Parathyroid adenoma (tissue), 2 donors: Measurements from ENCODE around the gene FUS.

Experiments used
- H2AFZ ChIP-seq: fragments of 300-600 bp; sonication (generic); one replicate; pipeline ENCODE4 v1.7.0; 2017; ENCODE audit warnings: antibody characterized with exemption, mild to moderate bottlenecking
- H3K27ac ChIP-seq: fragments of 300-600 bp; sonication (generic); one replicate; pipeline ENCODE4 v1.7.0; 2017
- H3K27me3 ChIP-seq: fragments of 300-600 bp; sonication (generic); one replicate; pipeline ENCODE4 v1.7.0; 2017; ENCODE audit warnings: low read length; ENCODE audit not compliant: control insufficient read depth, insufficient read depth
- H3K36me3 ChIP-seq: fragments of 300-600 bp; sonication (generic); one replicate; pipeline ENCODE4 v1.7.0; 2017; ENCODE audit warnings: low read length; ENCODE audit not compliant: control insufficient read depth, insufficient read depth
- H3K4me1 ChIP-seq: fragments of 300-600 bp; sonication (generic); one replicate; pipeline ENCODE4 v1.7.0; 2017; ENCODE audit warnings: control low read depth
- H3K4me2 ChIP-seq: fragments of 300-600 bp; sonication (generic); one replicate; pipeline ENCODE4 v1.7.0; 2017; ENCODE audit warnings: low read length
- H3K4me3 ChIP-seq: fragments of 300-600 bp; sonication (generic); one replicate; pipeline ENCODE4 v1.7.0; 2017; ENCODE audit warnings: low read depth, low read length
- H3K79me2 ChIP-seq: fragments of 300-600 bp; sonication (generic); one replicate; pipeline ENCODE4 v1.7.0; 2017; ENCODE audit warnings: control low read depth
- H3K9ac ChIP-seq: fragments of 300-600 bp; sonication (generic); one replicate; pipeline ENCODE4 v1.7.0; 2017; ENCODE audit warnings: mild to moderate bottlenecking
- H3K9me3 ChIP-seq: fragments of 300-600 bp; sonication (generic); one replicate; pipeline ENCODE4 v1.7.0; 2017; ENCODE audit warnings: low read length; ENCODE audit not compliant: control insufficient read depth
- CTCF ChIP-seq: fragments of 300-600 bp; sonication (generic); IDR thresholded peaks from one replicate; pipeline ENCODE4 v1.7.0; 2017; ENCODE audit warnings: antibody characterized with exemption, mild to moderate bottlenecking
- donor health status: primary hyperparathyroidism.

The FUS gene

GRCh38 chr16:31179219-31179746 lies 656 bp upstream of the FUS start:
- peak overlapping the region; percentile 98 for H3K9ac ChIP-seq
- peaks cover 9% of the 10 kb centered on the region for H3K4me1 ChIP-seq
- TF ChIP-seq CTCF: no peak
- H2AFZ ChIP-seq: peak overlapping the region; percentile 98
- peak overlapping the region; percentile 75 for H3K4me3 ChIP-seq
- peak overlapping the region; percentile 96 for H3K4me2 ChIP-seq
- peaks cover 32% of the 10 kb centered on the region for H3K79me2 ChIP-seq
- H3K27me3 ChIP-seq: no peaks in the 10 kb centered on the region
- peak overlapping the region; percentile 97 for H3K27ac ChIP-seq
- H3K36me3 ChIP-seq: no peaks in the 10 kb centered on the region
- no peaks in the 10 kb centered on the region for H3K9me3 ChIP-seq

- Histone ChIP-seq H3K27ac (peak overlapping the region; percentile 97), H3K4me1 (peaks cover 9% of the 10 kb centered on the region), H3K79me2 (peaks cover 32% of the 10 kb centered on the region), H3K9ac (no peak overlapping the region), H3K36me3 (no peaks in the 10 kb centered on the region), H3K4me3 (peak overlapping the region; percentile 75), H3K27me3 (no peaks in the 10 kb centered on the region), H3K9me3 (no peaks in the 10 kb centered on the region), H2AFZ (no peak overlapping the region), H3K4me2 (peak overlapping the region; percentile 96)
- TF ChIP-seq CTCF: no peak
Observed at GRCh38 chr16:31181102-31181830, 1.3 kb downstream of the FUS start.

GRCh38 chr16:31182391-31182790 lies 2.5 kb downstream of the FUS start:
- peaks cover 32% of the 10 kb centered on the region for H3K79me2 ChIP-seq
- no peaks in the 10 kb centered on the region for H3K9me3 ChIP-seq
- no peaks in the 10 kb centered on the region for H3K27me3 ChIP-seq
- peaks cover 9% of the 10 kb centered on the region for H3K4me1 ChIP-seq
- no peak overlapping the region for H3K4me3 ChIP-seq
- H3K36me3 ChIP-seq: no peaks in the 10 kb centered on the region
- no peak overlapping the region for H2AFZ ChIP-seq
- no peak overlapping the region for H3K27ac ChIP-seq
- no peak for TF ChIP-seq CTCF
- H3K4me2 ChIP-seq: peak overlapping the region; percentile 22
- no peak overlapping the region for H3K9ac ChIP-seq

GRCh38 chr16:31183432-31184428 lies 3.8 kb downstream of the FUS start:
- no peak overlapping the region for H3K9ac ChIP-seq
- no peak for TF ChIP-seq CTCF

More at GRCh38 chr16:31183432-31184428, 3.8 kb downstream of the FUS start:
- no peaks in the 10 kb centered on the region for H3K9me3 ChIP-seq
- H3K4me3 ChIP-seq: no peak overlapping the region
- H2AFZ ChIP-seq: no peak overlapping the region
- no peak overlapping the region for H3K4me2 ChIP-seq
- H3K27ac ChIP-seq: no peak overlapping the region
- H3K36me3 ChIP-seq: no peaks in the 10 kb centered on the region
- no peaks in the 10 kb centered on the region for H3K27me3 ChIP-seq
- H3K79me2 ChIP-seq: peaks cover 32% of the 10 kb centered on the region
- peaks cover 9% of the 10 kb centered on the region for H3K4me1 ChIP-seq
